Suprapubic skin (tissue), 4 donors: ENCODE results near the gene DPYSL4.

Experiments
- EP300 ChIP-seq: sonication (generic); formaldehyde crosslinking; IDR thresholded peaks from one replicate; pipeline ENCODE4 v1.6.1; 2017; ENCODE audit warnings: antibody characterized with exemption
- POLR2AphosphoS5 ChIP-seq, 3 donors: sonication (generic); formaldehyde crosslinking; IDR thresholded peaks; one replicate each; pipeline ENCODE4 v1.6.1; 2017; ENCODE audit warnings: antibody characterized with exemption in 3 of 3
- TF ChIP-seq, protein P1 (sequence below), 2 donors: fragments of 200-600 bp in 1 of 2; fragments of 450-650 bp in 1 of 2; sonication (generic) in 1 of 2; IDR thresholded peaks; one replicate each; pipeline ENCODE4 v1.5.1; 2016 to 2019; ENCODE audit warnings: antibody characterized with exemption in 2 of 2, mild to moderate bottlenecking in 1 of 2, moderate library complexity in 1 of 2

DNA sequence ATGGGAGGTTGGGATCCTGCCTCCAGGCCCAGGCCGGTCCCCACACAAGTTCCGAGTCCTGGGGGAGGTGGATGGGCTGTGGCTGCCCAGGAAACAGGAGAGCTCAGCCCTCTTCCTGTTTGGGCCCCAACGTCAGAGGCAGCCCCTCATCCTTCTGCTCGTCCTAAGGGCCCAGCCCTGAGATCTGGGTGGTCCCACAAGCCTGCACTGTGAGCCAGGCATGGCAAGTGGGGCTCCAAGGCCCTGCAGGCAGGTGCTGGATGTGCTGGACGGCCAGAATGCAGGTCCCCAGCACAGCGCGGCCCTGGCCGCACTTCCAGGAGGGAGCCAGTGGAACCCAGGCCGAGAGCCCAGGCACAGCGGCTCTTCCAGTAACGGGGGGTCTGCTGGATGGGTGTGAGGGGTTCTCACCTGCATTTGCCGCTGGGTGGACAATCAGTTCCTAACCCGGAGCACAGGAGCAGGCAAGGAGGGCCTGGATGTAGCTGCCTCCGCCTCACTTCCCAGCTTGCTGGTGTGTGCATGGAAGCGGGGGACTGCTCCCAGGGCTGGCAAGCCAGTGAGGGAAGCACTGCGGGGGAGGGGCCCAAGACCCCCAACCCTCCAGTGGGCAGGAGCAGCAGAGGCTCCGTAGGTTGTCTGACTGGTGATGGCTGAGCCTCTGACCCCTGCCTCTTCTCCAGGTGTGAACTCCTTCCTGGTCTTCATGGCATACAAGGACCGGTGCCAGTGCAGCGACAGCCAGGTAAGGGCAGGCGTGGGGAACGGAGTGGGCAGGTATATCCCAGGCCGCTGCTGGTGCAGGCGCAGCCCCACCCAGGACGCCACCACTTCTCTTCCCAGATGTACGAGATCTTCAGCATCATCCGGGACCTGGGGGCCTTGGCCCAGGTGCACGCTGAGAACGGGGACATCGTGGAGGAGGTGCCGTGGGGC is 9.7 kb downstream of the DPYSL4 start:
- TF ChIP-seq, protein P1, sequence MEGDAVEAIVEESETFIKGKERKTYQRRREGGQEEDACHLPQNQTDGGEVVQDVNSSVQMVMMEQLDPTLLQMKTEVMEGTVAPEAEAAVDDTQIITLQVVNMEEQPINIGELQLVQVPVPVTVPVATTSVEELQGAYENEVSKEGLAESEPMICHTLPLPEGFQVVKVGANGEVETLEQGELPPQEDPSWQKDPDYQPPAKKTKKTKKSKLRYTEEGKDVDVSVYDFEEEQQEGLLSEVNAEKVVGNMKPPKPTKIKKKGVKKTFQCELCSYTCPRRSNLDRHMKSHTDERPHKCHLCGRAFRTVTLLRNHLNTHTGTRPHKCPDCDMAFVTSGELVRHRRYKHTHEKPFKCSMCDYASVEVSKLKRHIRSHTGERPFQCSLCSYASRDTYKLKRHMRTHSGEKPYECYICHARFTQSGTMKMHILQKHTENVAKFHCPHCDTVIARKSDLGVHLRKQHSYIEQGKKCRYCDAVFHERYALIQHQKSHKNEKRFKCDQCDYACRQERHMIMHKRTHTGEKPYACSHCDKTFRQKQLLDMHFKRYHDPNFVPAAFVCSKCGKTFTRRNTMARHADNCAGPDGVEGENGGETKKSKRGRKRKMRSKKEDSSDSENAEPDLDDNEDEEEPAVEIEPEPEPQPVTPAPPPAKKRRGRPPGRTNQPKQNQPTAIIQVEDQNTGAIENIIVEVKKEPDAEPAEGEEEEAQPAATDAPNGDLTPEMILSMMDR (IDR thresholded peaks at IDR 0.05): no peak
- TF ChIP-seq EP300 (no peak), POLR2AphosphoS5 (IDR thresholded peaks at IDR 0.05) (no peak)
